Astrocyte (in vitro differentiated cells and primary cell): ENCODE results near the gene PPM1L.

Source experiments
- EZH2 ChIP-seq: IDR thresholded peaks from 2 replicates; pipeline ENCODE4 v1.6.1; 2012; ENCODE audit warnings: mild to moderate bottlenecking, low read length, inconsistent platforms; ENCODE audit not compliant: insufficient read depth
- TF ChIP-seq, protein P1 (sequence below): IDR thresholded peaks from 2 replicates; pipeline ENCODE4 v1.5.1; 2011; ENCODE audit warnings: low read depth, mild to moderate bottlenecking, inconsistent platforms, low read length, moderate library complexity; ENCODE audit not compliant: insufficient read depth

DNA sequence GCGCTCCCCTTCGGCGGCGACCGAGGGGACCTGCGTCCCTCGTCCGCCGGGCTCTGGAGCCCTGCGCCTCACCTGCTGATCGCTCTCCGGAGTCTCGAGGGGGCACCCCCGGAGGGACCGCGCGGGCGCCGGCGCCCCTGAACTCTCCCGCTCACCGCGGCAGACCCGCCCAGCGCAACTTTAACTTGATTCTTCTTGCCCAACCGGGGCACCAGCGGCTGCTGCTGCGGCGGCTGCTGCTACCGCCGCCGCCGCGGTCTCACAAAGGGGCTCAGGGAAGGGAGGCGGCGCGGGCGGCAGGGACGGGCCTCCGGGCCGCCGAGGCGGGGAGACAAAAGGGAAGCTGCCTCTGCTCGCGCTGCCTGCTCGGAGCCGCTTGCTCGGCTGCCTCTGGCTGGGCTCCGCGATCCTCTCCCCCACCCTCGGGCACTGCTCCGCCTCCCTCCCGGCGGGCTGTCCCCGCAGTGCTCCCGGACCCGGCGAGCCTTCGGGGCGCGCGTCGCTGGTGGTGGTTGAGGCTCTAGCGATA, at the start of gene PPM1L:
- TF ChIP-seq, protein P1, sequence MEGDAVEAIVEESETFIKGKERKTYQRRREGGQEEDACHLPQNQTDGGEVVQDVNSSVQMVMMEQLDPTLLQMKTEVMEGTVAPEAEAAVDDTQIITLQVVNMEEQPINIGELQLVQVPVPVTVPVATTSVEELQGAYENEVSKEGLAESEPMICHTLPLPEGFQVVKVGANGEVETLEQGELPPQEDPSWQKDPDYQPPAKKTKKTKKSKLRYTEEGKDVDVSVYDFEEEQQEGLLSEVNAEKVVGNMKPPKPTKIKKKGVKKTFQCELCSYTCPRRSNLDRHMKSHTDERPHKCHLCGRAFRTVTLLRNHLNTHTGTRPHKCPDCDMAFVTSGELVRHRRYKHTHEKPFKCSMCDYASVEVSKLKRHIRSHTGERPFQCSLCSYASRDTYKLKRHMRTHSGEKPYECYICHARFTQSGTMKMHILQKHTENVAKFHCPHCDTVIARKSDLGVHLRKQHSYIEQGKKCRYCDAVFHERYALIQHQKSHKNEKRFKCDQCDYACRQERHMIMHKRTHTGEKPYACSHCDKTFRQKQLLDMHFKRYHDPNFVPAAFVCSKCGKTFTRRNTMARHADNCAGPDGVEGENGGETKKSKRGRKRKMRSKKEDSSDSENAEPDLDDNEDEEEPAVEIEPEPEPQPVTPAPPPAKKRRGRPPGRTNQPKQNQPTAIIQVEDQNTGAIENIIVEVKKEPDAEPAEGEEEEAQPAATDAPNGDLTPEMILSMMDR = no peak
- TF ChIP-seq EZH2 = no peak
